Fibroblast of lung (primary cell): ENCODE results near the gene CTDNEP1. TPM values are rescaled to one million over a fixed set of nuclear protein-coding genes. Genes with fewer than 3 reads are reported as not detected.

Source experiments
- DNase-seq, 2 donors: peaks; one replicate each; pipeline versions ENCODE4 v3.0.0 to v3.0.0-alpha.2; 2010; ENCODE audit warnings: low read depth in 2 of 2
- H2AFZ ChIP-seq: 2 replicates; pipeline ENCODE4 v1.5.1; 2012; ENCODE audit warnings: low read length, control low read depth, inconsistent platforms
- H3K27ac ChIP-seq: 2 replicates; pipeline ENCODE4 v1.5.1; 2011; ENCODE audit warnings: low read length, control low read depth; ENCODE audit not compliant: insufficient read depth
- H3K27me3 ChIP-seq: 2 replicates; pipeline ENCODE4 v1.5.1; 2011; ENCODE audit warnings: mild to moderate bottlenecking, low read length; ENCODE audit not compliant: control insufficient read depth, insufficient read depth
- H3K36me3 ChIP-seq: 2 replicates; pipeline ENCODE4 v1.5.1; 2011; ENCODE audit warnings: low read length; ENCODE audit not compliant: control insufficient read depth, insufficient read depth
- H3K4me1 ChIP-seq: 2 replicates; pipeline ENCODE4 v1.5.1; 2011; ENCODE audit warnings: low read length; ENCODE audit not compliant: control insufficient read depth, insufficient read depth; ENCODE audit errors: extremely low read depth
- H3K4me2 ChIP-seq: 2 replicates; pipeline ENCODE4 v1.5.1; 2011; ENCODE audit warnings: low read length, control low read depth; ENCODE audit not compliant: insufficient read depth; ENCODE audit errors: extremely low read depth
- H3K4me3 ChIP-seq, 4 experiments: fragments of 200-600 bp in 1 of 4; sonication (generic) in 1 of 4; replicated peaks in 1 of 4; 2 replicates each; pipeline ENCODE4 v1.5.1; 2011 to 2016; ENCODE audit warnings: low read length in 4 of 4, low read depth in 3 of 4, mild to moderate bottlenecking in 3 of 4, control low read depth in 2 of 4, inconsistent platforms in 1 of 4, mixed read lengths in 1 of 4; ENCODE audit not compliant: insufficient read depth in 1 of 4; ENCODE audit errors: control extremely low read depth in 1 of 4
- H3K79me2 ChIP-seq: 2 replicates; pipeline ENCODE4 v1.5.1; 2012; ENCODE audit warnings: mild to moderate bottlenecking, low read length, inconsistent platforms; ENCODE audit not compliant: control insufficient read depth, insufficient read depth
- H3K9ac ChIP-seq: 2 replicates; pipeline ENCODE4 v1.5.1; 2011; ENCODE audit warnings: mild to moderate bottlenecking, low read length, control low read depth; ENCODE audit not compliant: insufficient read depth
- H3K9me3 ChIP-seq: 2 replicates; pipeline ENCODE4 v1.5.1; 2012; ENCODE audit warnings: low read depth, low read length; ENCODE audit not compliant: control insufficient read depth, insufficient read depth
- H4K20me1 ChIP-seq: 2 replicates; pipeline ENCODE4 v1.5.1; 2011; ENCODE audit warnings: low read length; ENCODE audit not compliant: control insufficient read depth, insufficient read depth; ENCODE audit errors: extremely low read depth
- EZH2 ChIP-seq: IDR thresholded peaks from 2 replicates; pipeline ENCODE4 v1.5.1; 2012; ENCODE audit warnings: low read length, control low read depth, mild to moderate bottlenecking; ENCODE audit errors: missing control alignments
- polyA plus RNA-seq, 2 donors: library from polyadenylated mRNA; depleted of rRNA in 1 of 2; stranded (reverse) in 1 of 2; unstranded in 1 of 2; fragments of >200 nt; gene quantifications; 2 replicates each; pipeline ENCODE4 v1.2.1, GENCODE V29; 2011 to 2012; ENCODE audit warnings: missing spikeins in 1 of 2
- total RNA-seq: library from RNA; depleted of rRNA; stranded (reverse); fragments of >200 nt; gene quantifications from 2 replicates; pipeline ENCODE4 v1.2.1, GENCODE V29; 2014
- TF ChIP-seq, protein P1 (sequence below), 2 donors: IDR thresholded peaks in 1 of 2; conservative IDR thresholded peaks in 1 of 2; 1 replicate in 1 of 2; 2 replicates in 1 of 2; pipeline ENCODE4 v1.5.1; 2011 to 2012; ENCODE audit warnings: low read length in 2 of 2, control low read depth in 1 of 2, inconsistent platforms in 1 of 2, low read depth in 1 of 2, mild to moderate bottlenecking in 1 of 2

CTDNEP1 gene
- total and polyA plus RNA-seq, 2 donors (not counting 1 experiment from before 2014, with no cell fraction given): 40.5 to 134 TPM

DNA sequence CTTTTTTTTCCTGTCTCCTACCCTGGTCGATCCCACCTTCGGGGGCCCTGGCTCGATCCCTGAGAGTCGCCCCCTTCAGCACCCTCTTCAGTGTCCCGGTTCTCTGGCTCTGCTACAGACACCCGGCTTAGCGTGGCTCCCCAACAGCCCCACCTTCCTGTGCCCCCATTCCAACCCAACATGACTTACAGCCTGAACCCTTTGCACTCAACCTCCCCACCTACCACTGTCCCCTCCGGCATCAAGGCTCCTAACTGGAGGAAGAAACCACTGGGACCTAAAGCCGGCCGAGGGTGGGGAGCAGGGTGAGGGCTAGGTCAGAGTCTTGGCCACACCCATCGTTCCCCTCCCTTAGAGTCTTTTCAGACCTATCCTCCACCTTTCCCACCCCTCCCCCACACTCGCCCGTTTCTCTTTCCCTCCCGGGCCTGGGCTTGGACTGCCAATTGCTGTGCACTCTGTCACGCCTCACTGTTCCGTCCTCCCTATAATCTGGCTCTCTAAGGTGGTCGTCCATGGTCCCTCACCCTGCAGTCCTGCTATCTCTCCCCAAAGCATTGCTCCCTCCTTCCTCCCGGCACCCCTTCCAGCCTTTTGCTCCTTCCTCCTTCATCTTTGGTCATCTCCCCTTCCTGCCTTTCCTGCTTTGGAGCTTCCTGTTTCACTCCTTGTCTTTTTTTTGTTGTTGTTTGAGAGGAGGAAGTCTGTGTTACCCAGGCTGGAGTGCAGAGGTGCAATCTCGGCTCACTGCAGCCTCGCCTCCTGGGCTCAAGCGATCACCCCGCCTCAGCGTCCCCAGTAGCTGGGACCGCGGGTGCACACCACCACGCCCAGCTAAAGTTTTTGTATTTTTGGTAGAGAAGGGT, 11.6 kb upstream of the CTDNEP1 start:
- Histone ChIP-seq H3K4me1 (peaks cover 3% of the 10 kb centered on the region), H3K79me2 (no peaks in the 10 kb centered on the region), H3K27ac (no peak overlapping the region), H3K36me3 (no peaks in the 10 kb centered on the region), H3K4me3 (peak overlapping the region in 2 of 4 experiments; percentile 4 to 20), H2AFZ (peak overlapping the region; percentile 86), H3K9ac (no peak overlapping the region), H3K27me3 (no peaks in the 10 kb centered on the region), H3K4me2 (peak overlapping the region; percentile 80), H3K9me3 (no peaks in the 10 kb centered on the region), H4K20me1 (no peaks in the 10 kb centered on the region)
- DNase-seq: no peak
- TF ChIP-seq, protein P1, sequence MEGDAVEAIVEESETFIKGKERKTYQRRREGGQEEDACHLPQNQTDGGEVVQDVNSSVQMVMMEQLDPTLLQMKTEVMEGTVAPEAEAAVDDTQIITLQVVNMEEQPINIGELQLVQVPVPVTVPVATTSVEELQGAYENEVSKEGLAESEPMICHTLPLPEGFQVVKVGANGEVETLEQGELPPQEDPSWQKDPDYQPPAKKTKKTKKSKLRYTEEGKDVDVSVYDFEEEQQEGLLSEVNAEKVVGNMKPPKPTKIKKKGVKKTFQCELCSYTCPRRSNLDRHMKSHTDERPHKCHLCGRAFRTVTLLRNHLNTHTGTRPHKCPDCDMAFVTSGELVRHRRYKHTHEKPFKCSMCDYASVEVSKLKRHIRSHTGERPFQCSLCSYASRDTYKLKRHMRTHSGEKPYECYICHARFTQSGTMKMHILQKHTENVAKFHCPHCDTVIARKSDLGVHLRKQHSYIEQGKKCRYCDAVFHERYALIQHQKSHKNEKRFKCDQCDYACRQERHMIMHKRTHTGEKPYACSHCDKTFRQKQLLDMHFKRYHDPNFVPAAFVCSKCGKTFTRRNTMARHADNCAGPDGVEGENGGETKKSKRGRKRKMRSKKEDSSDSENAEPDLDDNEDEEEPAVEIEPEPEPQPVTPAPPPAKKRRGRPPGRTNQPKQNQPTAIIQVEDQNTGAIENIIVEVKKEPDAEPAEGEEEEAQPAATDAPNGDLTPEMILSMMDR (conservative IDR thresholded peaks at IDR 0.05 in 1 of 2, IDR thresholded peaks at IDR 0.05 in 1 of 2; ENCODE audit: low read depth in 1 of 2, low read length in 2 of 2): no peak
- TF ChIP-seq EZH2: no peak

DNA sequence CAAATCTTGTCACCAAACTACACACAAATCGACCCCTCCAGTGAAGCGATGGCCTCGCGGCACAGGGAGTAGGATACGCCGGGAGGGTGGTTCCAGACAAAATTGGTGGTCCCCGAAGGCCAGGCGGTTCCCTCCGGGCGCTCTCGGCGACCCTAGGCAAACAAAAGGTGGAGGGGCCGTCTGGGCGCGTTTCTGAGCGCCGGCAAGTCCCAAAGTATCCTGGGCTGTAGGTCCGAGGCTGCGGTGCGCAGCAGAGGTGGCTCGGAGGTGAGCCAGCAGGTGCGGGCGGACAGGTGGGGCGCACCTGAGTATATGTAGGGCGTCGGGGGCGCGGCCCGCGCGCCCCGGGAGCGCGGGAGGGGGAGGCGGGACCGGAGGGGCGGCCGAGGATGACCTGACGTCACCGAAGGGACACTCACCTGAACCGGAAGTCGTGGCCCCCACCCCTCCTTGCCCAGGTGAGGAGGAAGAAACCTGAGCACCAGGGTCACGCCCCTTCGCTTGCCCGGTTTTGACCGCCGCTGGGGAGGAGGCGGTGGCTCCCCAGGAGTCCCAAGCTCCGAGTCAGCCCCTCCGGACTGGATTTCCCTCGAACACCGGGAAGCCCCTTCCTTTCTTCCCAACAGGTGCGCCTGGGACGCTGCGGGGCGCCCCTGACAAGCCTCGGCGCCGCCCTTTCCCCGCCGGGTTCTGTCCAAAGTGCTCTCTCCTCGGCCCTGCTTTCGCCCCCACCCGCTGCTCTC, 10.8 kb upstream of the CTDNEP1 start, which contains the start of gene CLDN7:
Gene CLDN7, minus strand, starts transcription at position 287 of the 743 bp plus-strand sequence. CDS start 435 bp downstream, outside the sequence.
- H3K9ac ChIP-seq: no peak within 1 kb of the TSS
- no peaks in the 10 kb centered on the region for H3K27me3 ChIP-seq
- no peak for DNase-seq
- no peaks in the 10 kb centered on the region for H3K36me3 ChIP-seq
- no peak for TF ChIP-seq EZH2
- TF ChIP-seq, protein P1 (conservative IDR thresholded peaks at IDR 0.05 in 1 of 2, IDR thresholded peaks at IDR 0.05 in 1 of 2; ENCODE audit: low read depth in 1 of 2, low read length in 2 of 2): no peak
- peak within 1 kb of the TSS; percentile 86 for H2AFZ ChIP-seq
- peak within 1 kb of the TSS; percentile 80 for H3K4me2 ChIP-seq
- H3K4me1 ChIP-seq: peaks cover 3% of the 10 kb centered on the region
- H4K20me1 ChIP-seq: no peaks in the 10 kb centered on the region
- H3K9me3 ChIP-seq: no peaks in the 10 kb centered on the region
- no peak within 1 kb of the TSS for H3K27ac ChIP-seq
- no peaks in the 10 kb centered on the region for H3K79me2 ChIP-seq
- H3K4me3 ChIP-seq: peak within 1 kb of the TSS in 2 of 4 experiments; percentile 4 to 32
